ENCODE measurements around the gene PRSS57. TPM values are rescaled to one million over a fixed set of nuclear protein-coding genes. Genes with fewer than 3 reads are reported as not detected.

Gene PRSS57
- total and polyA plus RNA-seq, 2 of the 4 experiments (the other 2 are of a cell fraction): not detected

- Histone ChIP-seq H4K5ac (ENCODE audit: low read depth, low read length) (no peak overlapping the region), H4K20me1 (ENCODE audit: insufficient read depth, low read length) (peaks cover 95% of the 10 kb centered on the region), H2BK20ac (ENCODE audit: low read depth, low read length) (no peak overlapping the region), H3K4ac (ENCODE audit: low read depth, low read length) (no peak overlapping the region), H3K79me1 (ENCODE audit: low read depth in 1 of 2, low read length in 2 of 2) (peaks cover 0 to 57% of the 10 kb centered on the region in 2 experiments; a peak in 3 of 4 replicates), H3K18ac (ENCODE audit: low read depth, low read length) (no peak overlapping the region), H2BK5ac (ENCODE audit: low read depth, low read length, poor library complexity, severe bottlenecking) (no peak overlapping the region), H2BK120ac (ENCODE audit: low read depth, low read length) (no peak overlapping the region), H4K8ac (ENCODE audit: low read depth in 2 of 2, low read length in 2 of 2) (no peak overlapping the region), H3K4me1 (ENCODE audit: control insufficient read depth, insufficient read depth, low read length) (peaks cover 9% of the 10 kb centered on the region), H2AK9ac (replicated peaks; ENCODE audit: low read depth, low read length, poor library complexity) (no peak overlapping the region), H3K9ac (ENCODE audit: low read depth, low read length) (no peak overlapping the region), H3K23ac (ENCODE audit: low read depth, low read length) (no peak overlapping the region), H3K36me3 (ENCODE audit: control insufficient read depth, insufficient read depth, low read length) (peaks cover 20% of the 10 kb centered on the region), H2BK15ac (ENCODE audit: low read depth, low read length) (no peak overlapping the region), H3K14ac (replicated peaks; ENCODE audit: low read depth, low read length) (no peak overlapping the region), H3K4me3 (ENCODE audit: insufficient read depth, low read depth, low read length) (no peak overlapping the region), H3K27me3 (ENCODE audit: control insufficient read depth, insufficient read depth, low read length) (no peaks in the 10 kb centered on the region), H4K91ac (ENCODE audit: insufficient read depth, low read depth, low read length) (no peak overlapping the region), H3K4me2 (ENCODE audit: low read depth, low read length) (no peak overlapping the region), H3K56ac (ENCODE audit: extremely low read depth, insufficient read depth, low read length) (no peak overlapping the region), H2AFZ (replicated peaks; ENCODE audit: low read length, poor library complexity) (no peak overlapping the region), H3K9me1 (ENCODE audit: insufficient read depth, low read length) (no peaks in the 10 kb centered on the region), H2AK5ac (ENCODE audit: low read depth, low read length) (no peak overlapping the region), H3K9me3 (ENCODE audit: control insufficient read depth, insufficient read depth, low read length) (no peaks in the 10 kb centered on the region), H3K27ac (ENCODE audit: insufficient read depth, low read length) (no peak overlapping the region)
- intact Hi-C loops (cut with micrococcal nuclease) (no loop called here), dilution Hi-C loops (cut with HindIII; ENCODE audit: low sequenced_read_pairs, unreplicated experiment) (no loop called here), in situ Hi-C loops (cut with MboI; ENCODE audit: low sequenced_read_pairs) (no loop called here)
- DNase-seq: no peak
- WGBS, 2 experiments (ENCODE audit: extremely low coverage in 2 of 2, insufficient read length in 1 of 2): 98% methylated on average over 16 of the region's 19 CpGs; no CpG with 5 or more reads in 1 of the 2 experiments
- ATAC-seq (ENCODE audit: low read depth): no peak
- TF ChIP-seq USF2 (IDR thresholded peaks at IDR 0.05; ENCODE audit: low read depth, low read length) (no peak), RCOR1 (IDR thresholded peaks at IDR 0.05; ENCODE audit: insufficient replicate concordance, low read length) (no peak), RFX5 (IDR thresholded peaks at IDR 0.05; ENCODE audit: low read depth, low read length) (no peak), MAFK (IDR thresholded peaks at IDR 0.05; ENCODE audit: low read depth, low read length) (no peak), BHLHE40 (IDR thresholded peaks at IDR 0.05; ENCODE audit: low read depth, low read length) (no peak)
- BruUV-seq (replicated peaks): no TSS peak
- POLR2A ChIA-PET (ENCODE audit: unreplicated experiment): no interaction called here
- CTCF ChIA-PET: no interaction called here
Observed at GRCh38 chr19:657611-658010, 37.6 kb downstream of the PRSS57 start.

Measured in IMR-90 (cell line).